Loucy (cell line): ENCODE data around the gene PHYKPL.

Experiments used
- H2AFZ ChIP-seq: fragments of 200-600 bp; sonication (generic); 2 replicates; pipeline ENCODE4 v1.6.0; 2016; ENCODE audit warnings: antibody characterized with exemption, mild to moderate bottlenecking, low read length, moderate library complexity
- H3F3A ChIP-seq: fragments of 200-600 bp; 2 replicates; pipeline ENCODE4 v1.6.0; 2016; ENCODE audit warnings: antibody characterized with exemption, low read depth, mild to moderate bottlenecking
- H3K27me3 ChIP-seq: fragments of 200-600 bp; sonication (generic); 2 replicates; pipeline ENCODE4 v1.6.1; 2014; ENCODE audit warnings: low read length, mild to moderate bottlenecking; ENCODE audit not compliant: insufficient read depth, poor library complexity, severe bottlenecking
- H3K36me3 ChIP-seq: fragments of 200-600 bp; sonication (generic); 2 replicates; pipeline ENCODE4 v1.6.1; 2016; ENCODE audit warnings: low read length; ENCODE audit not compliant: insufficient read depth
- H3K4me1 ChIP-seq: fragments of 200-600 bp; sonication (generic); 2 replicates; pipeline ENCODE4 v1.5.1; 2014; ENCODE audit warnings: low read length, mild to moderate bottlenecking; ENCODE audit not compliant: insufficient read depth, poor library complexity, severe bottlenecking
- H3K4me2 ChIP-seq: fragments of 200-600 bp; sonication (generic); 2 replicates; pipeline ENCODE4 v1.6.0; 2014; ENCODE audit warnings: antibody characterized with exemption, low read length, low read depth, mild to moderate bottlenecking; ENCODE audit not compliant: poor library complexity, severe bottlenecking
- H3K4me3 ChIP-seq: fragments of 200-600 bp; sonication (generic); 2 replicates; pipeline ENCODE4 v1.5.1; 2014; ENCODE audit warnings: low read length, mild to moderate bottlenecking, mixed read lengths; ENCODE audit not compliant: poor library complexity, severe bottlenecking
- H3K79me2 ChIP-seq: fragments of 200-600 bp; sonication (generic); 2 replicates; pipeline ENCODE4 v1.6.1; 2014; ENCODE audit warnings: low read length; ENCODE audit not compliant: insufficient read depth
- H3K9ac ChIP-seq: fragments of 200-600 bp; sonication (generic); 2 replicates; pipeline ENCODE4 v1.6.0; 2014; ENCODE audit warnings: mild to moderate bottlenecking, low read depth, low read length, moderate library complexity; ENCODE audit not compliant: poor library complexity, severe bottlenecking
- H3K9me2 ChIP-seq: fragments of 200-600 bp; sonication (generic); replicated peaks from 2 replicates; pipeline ENCODE4 v1.6.1; 2016; ENCODE audit warnings: low read depth, low read length, mixed read lengths
- H3K9me3 ChIP-seq: fragments of 200-600 bp; sonication (generic); 2 replicates; pipeline ENCODE4 v1.6.1; 2014; ENCODE audit warnings: mild to moderate bottlenecking, antibody characterized with exemption, low read length, low read depth; ENCODE audit not compliant: insufficient read depth
- H4K20me1 ChIP-seq: fragments of 200-600 bp; sonication (generic); 2 replicates; pipeline ENCODE4 v1.6.0; 2014; ENCODE audit warnings: antibody characterized with exemption, low read length, mild to moderate bottlenecking; ENCODE audit not compliant: insufficient read depth, poor library complexity, severe bottlenecking
- CTCF ChIP-seq: fragments of 200-600 bp; sonication (generic); conservative IDR thresholded peaks from 2 replicates; pipeline ENCODE4 v1.5.1; 2014; ENCODE audit warnings: mild to moderate bottlenecking, antibody characterized with exemption, low read length
- EZH2phosphoT487 ChIP-seq: fragments of 200-600 bp; IDR thresholded peaks from 2 replicates; pipeline ENCODE4 v1.6.1; 2018; ENCODE audit warnings: antibody characterized with exemption, mild to moderate bottlenecking, moderate library complexity, borderline replicate concordance

The PHYKPL gene

GRCh38 chr5:178216779-178217178 lies 15.8 kb downstream of the PHYKPL start:
- no peaks in the 10 kb centered on the region for H3K27me3 ChIP-seq
- H3K9ac ChIP-seq: no peak overlapping the region
- H3F3A ChIP-seq: no peaks in the 10 kb centered on the region
- peaks cover 32% of the 10 kb centered on the region; the same call in 1 of the 2 replicates for H3K36me3 ChIP-seq
- H4K20me1 ChIP-seq: peaks cover 4% of the 10 kb centered on the region
- no peaks in the 10 kb centered on the region for H3K9me3 ChIP-seq
- no peak overlapping the region for H3K4me3 ChIP-seq
- H2AFZ ChIP-seq: no peak overlapping the region
- no peak overlapping the region for H3K4me2 ChIP-seq
- TF ChIP-seq CTCF: no peak
- no peak for TF ChIP-seq EZH2phosphoT487
- H3K4me1 ChIP-seq: no peaks in the 10 kb centered on the region
- no peaks in the 10 kb centered on the region for H3K9me2 ChIP-seq
- no peaks in the 10 kb centered on the region for H3K79me2 ChIP-seq

GRCh38 chr5:178216088-178216534 lies 16.5 kb downstream of the PHYKPL start:
- Histone ChIP-seq H3K9me3 (no peaks in the 10 kb centered on the region), H3K36me3 (peaks cover 38% of the 10 kb centered on the region; the same call in 1 of the 2 replicates), H3K4me2 (no peak overlapping the region), H3K9me2 (no peaks in the 10 kb centered on the region), H3K4me1 (no peaks in the 10 kb centered on the region), H3K27me3 (no peaks in the 10 kb centered on the region), H4K20me1 (peaks cover 10% of the 10 kb centered on the region), H3F3A (no peaks in the 10 kb centered on the region), H3K9ac (no peak overlapping the region), H3K79me2 (no peaks in the 10 kb centered on the region), H2AFZ (no peak overlapping the region), H3K4me3 (no peak overlapping the region)
- no peak for TF ChIP-seq EZH2phosphoT487
- TF ChIP-seq CTCF: no peak

- Histone ChIP-seq H3K79me2 (peaks cover 6% of the 10 kb centered on the region; the same call in 1 of the 2 replicates), H3K4me3 (no peak overlapping the region), H4K20me1 (peaks cover 17% of the 10 kb centered on the region), H3K36me3 (peaks cover 45% of the 10 kb centered on the region; the same call in 1 of the 2 replicates), H3K27me3 (no peaks in the 10 kb centered on the region), H3K4me1 (no peaks in the 10 kb centered on the region), H3K9ac (no peak overlapping the region), H3K9me3 (no peaks in the 10 kb centered on the region), H3K4me2 (no peak overlapping the region), H3K9me2 (no peaks in the 10 kb centered on the region), H3F3A (no peaks in the 10 kb centered on the region), H2AFZ (no peak overlapping the region)
- TF ChIP-seq CTCF: no peak
- no peak for TF ChIP-seq EZH2phosphoT487
These were observed 17.2 kb downstream of the PHYKPL start for GRCh38 chr5:178215280-178216002.
